IMR-90 (cell line): ENCODE results near the gene VAV3. TPM values are rescaled to one million over a fixed set of nuclear protein-coding genes. Genes with fewer than 3 reads are reported as not detected.

Source experiments
- ATAC-seq: fragments of 200-7000 bp; cut with Tn5 transposase; 2 replicates; pipeline ENCODE4 v1.9.1; 2020; ENCODE audit warnings: low read depth, mild to moderate bottlenecking, moderate library complexity
- BruUV-seq: library from RNA; stranded (reverse); fragments of 400-500 nt; replicated peaks from 2 replicates; lab custom pipeline; 2021; lab: Mats Ljungman, UMichigan
- CTCF ChIA-PET: fragments of 300-600 bp; formaldehyde crosslinking; extraction: SDS; loops from one replicate; lab custom pipeline; 2021; ENCODE audit warnings: antibody characterized with exemption; lab: Yijun Ruan, JAX
- POLR2A ChIA-PET: fragments of 300-600 bp; sonication (Branson Sonifier 250); formaldehyde crosslinking; loops from one replicate; lab custom pipeline; 2022; ENCODE audit warnings: antibody characterized with exemption; ENCODE audit not compliant: unreplicated experiment; lab: Charles Lee
- DNase-seq: peaks from one replicate; pipeline ENCODE4 v3.0.0; 2013
- H2AFZ ChIP-seq: replicated peaks from 2 replicates; pipeline ENCODE3; 2013; ENCODE audit warnings: low read length, mild to moderate bottlenecking; ENCODE audit not compliant: poor library complexity
- H2AK5ac ChIP-seq: 2 replicates; pipeline ENCODE4 v1.6.1; 2013; ENCODE audit warnings: low read depth, low read length, inconsistent platforms
- H2AK9ac ChIP-seq: replicated peaks from 2 replicates; pipeline ENCODE3; 2013; ENCODE audit warnings: mild to moderate bottlenecking, low read depth, low read length, moderate library complexity; ENCODE audit not compliant: poor library complexity
- H2BK120ac ChIP-seq: 2 replicates; pipeline ENCODE4 v1.6.1; 2013; ENCODE audit warnings: low read depth, low read length, inconsistent platforms
- H2BK15ac ChIP-seq: 3 replicates; pipeline ENCODE4 v1.6.1; 2013; ENCODE audit warnings: low read depth, low read length, inconsistent platforms
- H2BK20ac ChIP-seq: 2 replicates; pipeline ENCODE4 v1.6.1; 2013; ENCODE audit warnings: low read depth, mild to moderate bottlenecking, inconsistent platforms, low read length, moderate library complexity
- H2BK5ac ChIP-seq: 2 replicates; pipeline ENCODE4 v1.6.1; 2013; ENCODE audit warnings: mild to moderate bottlenecking, low read depth, low read length, inconsistent platforms; ENCODE audit not compliant: poor library complexity, severe bottlenecking
- H3K14ac ChIP-seq: replicated peaks from 2 replicates; pipeline ENCODE4 v1.6.1; 2013; ENCODE audit warnings: low read depth, low read length, inconsistent platforms
- H3K18ac ChIP-seq: 2 replicates; pipeline ENCODE4 v1.6.1; 2013; ENCODE audit warnings: low read depth, low read length, control low read depth
- H3K23ac ChIP-seq: 2 replicates; pipeline ENCODE4 v1.6.1; 2013; ENCODE audit warnings: low read depth, low read length, inconsistent platforms
- H3K27ac ChIP-seq: 2 replicates; pipeline ENCODE4 v1.5.1; 2013; ENCODE audit warnings: mild to moderate bottlenecking, control low read depth, low read length; ENCODE audit not compliant: insufficient read depth
- H3K27me3 ChIP-seq: 2 replicates; pipeline ENCODE4 v1.6.1; 2013; ENCODE audit warnings: low read length; ENCODE audit not compliant: control insufficient read depth, insufficient read depth
- H3K36me3 ChIP-seq: 2 replicates; pipeline ENCODE4 v1.6.1; 2013; ENCODE audit warnings: low read length, mixed read lengths; ENCODE audit not compliant: control insufficient read depth, insufficient read depth
- H3K4ac ChIP-seq: 2 replicates; pipeline ENCODE4 v1.6.1; 2013; ENCODE audit warnings: low read depth, low read length, inconsistent platforms
- H3K4me1 ChIP-seq: 2 replicates; pipeline ENCODE4 v1.6.1; 2013; ENCODE audit warnings: low read length, mixed read lengths; ENCODE audit not compliant: control insufficient read depth, insufficient read depth
- H3K4me2 ChIP-seq: 2 replicates; pipeline ENCODE4 v1.6.1; 2013; ENCODE audit warnings: low read depth, mild to moderate bottlenecking, control low read depth, low read length, moderate library complexity
- H3K4me3 ChIP-seq: 2 replicates; pipeline ENCODE4 v1.5.1; 2013; ENCODE audit warnings: low read depth, mild to moderate bottlenecking, control low read depth, low read length, moderate library complexity; ENCODE audit not compliant: insufficient read depth
- H3K56ac ChIP-seq: 2 replicates; pipeline ENCODE4 v1.6.1; 2013; ENCODE audit warnings: low read length, inconsistent platforms; ENCODE audit not compliant: insufficient read depth; ENCODE audit errors: extremely low read depth
- H3K79me1 ChIP-seq, 2 experiments: 2 replicates each; pipeline ENCODE4 v1.6.1; 2013; ENCODE audit warnings: low read length in 2 of 2, inconsistent platforms in 1 of 2, low read depth in 1 of 2
- H3K9ac ChIP-seq: 2 replicates; pipeline ENCODE4 v1.6.1; 2013; ENCODE audit warnings: low read depth, low read length, control low read depth
- H3K9me1 ChIP-seq: 2 replicates; pipeline ENCODE4 v1.6.1; 2013; ENCODE audit warnings: low read length, inconsistent platforms; ENCODE audit not compliant: insufficient read depth
- H3K9me3 ChIP-seq: 2 replicates; pipeline ENCODE4 v1.6.1; 2013; ENCODE audit warnings: low read length; ENCODE audit not compliant: control insufficient read depth, insufficient read depth
- H4K20me1 ChIP-seq: 2 replicates; pipeline ENCODE4 v1.6.1; 2013; ENCODE audit warnings: low read length, inconsistent platforms; ENCODE audit not compliant: insufficient read depth
- H4K5ac ChIP-seq: 2 replicates; pipeline ENCODE4 v1.6.1; 2013; ENCODE audit warnings: mild to moderate bottlenecking, low read depth, low read length, control low read depth
- H4K8ac ChIP-seq, 2 experiments: 2 replicates each; pipeline ENCODE4 v1.6.1; 2013; ENCODE audit warnings: low read depth in 2 of 2, low read length in 2 of 2, control low read depth in 1 of 2, inconsistent platforms in 1 of 2
- H4K91ac ChIP-seq: 2 replicates; pipeline ENCODE4 v1.6.1; 2013; ENCODE audit warnings: low read depth, low read length, inconsistent platforms; ENCODE audit not compliant: insufficient read depth
- BHLHE40 ChIP-seq: fragments of 150-350 bp; IDR thresholded peaks from 2 replicates; pipeline ENCODE4 v1.6.1; 2016; ENCODE audit warnings: mild to moderate bottlenecking, low read depth, low read length
- CEBPB ChIP-seq: IDR thresholded peaks from 2 replicates; pipeline ENCODE4 v1.6.1; 2012; ENCODE audit warnings: low read depth, low read length, improper control_type of control experiment
- CHD1 ChIP-seq: IDR thresholded peaks from 2 replicates; pipeline ENCODE4 v1.6.1; 2012; ENCODE audit warnings: low read depth, low read length, improper control_type of control experiment
- CTCF ChIP-seq: conservative IDR thresholded peaks from 2 replicates; pipeline ENCODE4 v1.5.1; 2012; ENCODE audit warnings: mild to moderate bottlenecking, low read depth, low read length, improper control_type of control experiment
- ELK1 ChIP-seq: fragments of 150-350 bp; IDR thresholded peaks from 2 replicates; pipeline ENCODE4 v1.6.1; 2016; ENCODE audit warnings: low read depth, mild to moderate bottlenecking, low read length, moderate library complexity, borderline replicate concordance
- FOS ChIP-seq: fragments of 150-350 bp; IDR thresholded peaks from 2 replicates; pipeline ENCODE4 v1.6.1; 2016; ENCODE audit warnings: low read depth, low read length
- MAFK ChIP-seq: IDR thresholded peaks from 2 replicates; pipeline ENCODE4 v1.6.1; 2012; ENCODE audit warnings: low read depth, low read length, improper control_type of control experiment
- MAZ ChIP-seq: IDR thresholded peaks from 2 replicates; pipeline ENCODE4 v1.6.1; 2012; ENCODE audit warnings: low read depth, mild to moderate bottlenecking, low read length, improper control_type of control experiment, moderate library complexity, borderline replicate concordance
- MXI1 ChIP-seq: IDR thresholded peaks from 2 replicates; pipeline ENCODE4 v1.6.1; 2012; ENCODE audit warnings: low read depth, mild to moderate bottlenecking, low read length, moderate library complexity, borderline replicate concordance
- NFE2L2 ChIP-seq: fragments of 150-350 bp; IDR thresholded peaks from 2 replicates; pipeline ENCODE4 v1.6.1; 2016; ENCODE audit warnings: low read depth, mild to moderate bottlenecking, low read length
- POLR2A ChIP-seq: IDR thresholded peaks from 2 replicates; pipeline ENCODE4 v1.6.1; 2012; ENCODE audit warnings: mild to moderate bottlenecking, low read depth, low read length
- RAD21 ChIP-seq: IDR thresholded peaks from 2 replicates; pipeline ENCODE4 v1.6.1; 2012; ENCODE audit warnings: low read length, improper control_type of control experiment
- RFX5 ChIP-seq: IDR thresholded peaks from 2 replicates; pipeline ENCODE4 v1.8.0; 2012; ENCODE audit warnings: low read depth, mild to moderate bottlenecking, low read length, moderate library complexity
- SMC3 ChIP-seq: fragments of 150-350 bp; IDR thresholded peaks from 2 replicates; pipeline ENCODE4 v1.6.1; 2016; ENCODE audit warnings: low read depth, mild to moderate bottlenecking, antibody characterized with exemption, low read length, moderate library complexity
- USF2 ChIP-seq: fragments of 150-350 bp; IDR thresholded peaks from 2 replicates; pipeline ENCODE4 v1.6.1; 2017; ENCODE audit warnings: mild to moderate bottlenecking, antibody characterized with exemption, low read length, low read depth
- WGBS, 2 experiments: methylation state at CpG; one replicate each; pipeline versions ENCODE4 v1.1.5 to v1.1.7; 2013; ENCODE audit warnings: missing lambda C conversion rate in 2 of 2; ENCODE audit not compliant: insufficient read length in 1 of 2; ENCODE audit errors: extremely low coverage in 2 of 2; 5-methylcytosine and 5-hydroxymethylcytosine counted together
- dilution Hi-C: fragments of 300-500 bp; cut with HindIII; formaldehyde crosslinking; loops from one replicate; pipeline ENCODE4 v1.14.3; 2018; ENCODE audit warnings: low sequenced_read_pairs; ENCODE audit not compliant: unreplicated experiment
- in situ Hi-C: fragments of 300-500 bp; cut with MboI; formaldehyde crosslinking; loops from 3 replicates; pipeline ENCODE4 v1.14.3; 2019; ENCODE audit warnings: low sequenced_read_pairs, inconsistent platforms, mixed read lengths
- intact Hi-C: fragments of 100-400 bp; cut with micrococcal nuclease; formaldehyde crosslinking; loops from 2 replicates; pipeline ENCODE4 v1.10.0; 2022
- polyA plus RNA-seq, 3 experiments: library from polyadenylated mRNA; depleted of rRNA; stranded (reverse); fragments of >200 nt; gene quantifications; 2 replicates each; pipeline ENCODE4 v1.2.3, GENCODE V29; 2012; ENCODE audit warnings: low replicate concordance in 1 of 3
- total RNA-seq: library from RNA; depleted of rRNA; stranded (reverse); fragments of >200 nt; gene quantifications from 2 replicates; pipeline ENCODE4 v1.2.3, GENCODE V29; 2012

Gene VAV3
- total and polyA plus RNA-seq, 2 of the 4 experiments (the other 2 are of a cell fraction) = 0.12 to 0.18 TPM

- H2BK20ac ChIP-seq = no peak overlapping the region
- H3K4me1 ChIP-seq = no peaks in the 10 kb centered on the region
- no peaks in the 10 kb centered on the region for H4K20me1 ChIP-seq
- ATAC-seq = no peak
- H2BK15ac ChIP-seq = no peak overlapping the region
- no peaks in the 10 kb centered on the region for H3K9me3 ChIP-seq
- intact Hi-C loops = no loop called here
- no peak overlapping the region for H3K18ac ChIP-seq
- no peak overlapping the region for H2AK5ac ChIP-seq
- H3K27me3 ChIP-seq = no peaks in the 10 kb centered on the region
- no peak overlapping the region for H2BK120ac ChIP-seq
- no peak overlapping the region for H3K9ac ChIP-seq
- no peak overlapping the region for H4K5ac ChIP-seq
- in situ Hi-C loops = no loop called here
- WGBS, 2 experiments = 48% methylated on average over 3 of the region's 3 CpGs; no CpG with 5 or more reads in 1 of the 2 experiments
- H2AK9ac ChIP-seq = no peak overlapping the region
- BruUV-seq = no TSS peak
- H2AFZ ChIP-seq = no peak overlapping the region
- H3K4ac ChIP-seq = no peak overlapping the region
- no peaks in the 10 kb centered on the region for H3K36me3 ChIP-seq
- no peak overlapping the region for H4K8ac ChIP-seq
- dilution Hi-C loops = no loop called here
- no peak overlapping the region for H3K14ac ChIP-seq
- ChIA-PET POLR2A (no interaction called here), CTCF (no interaction called here)
- H2BK5ac ChIP-seq = no peak overlapping the region
- no peak overlapping the region for H3K56ac ChIP-seq
- H3K9me1 ChIP-seq = no peaks in the 10 kb centered on the region
- no peak overlapping the region for H3K4me2 ChIP-seq
- DNase-seq = no peak
- TF ChIP-seq RFX5 (no peak), BHLHE40 (no peak), MAFK (no peak), RAD21 (no peak), CEBPB (no peak), MXI1 (no peak), POLR2A (no peak), FOS (no peak), CHD1 (no peak), USF2 (no peak), CTCF (no peak), MAZ (no peak), ELK1 (no peak), SMC3 (no peak), NFE2L2 (no peak)
- H3K4me3 ChIP-seq = no peak overlapping the region
- H4K91ac ChIP-seq = no peak overlapping the region
- no peak overlapping the region for H3K27ac ChIP-seq
- no peaks in the 10 kb centered on the region for H3K79me1 ChIP-seq
- H3K23ac ChIP-seq = no peak overlapping the region
Measured at GRCh38 chr1:107548276-107548675, 416.7 kb downstream of the VAV3 start.
